Glutamatergic neuron (in vitro differentiated cells): ENCODE measurements around the gene EPB41L3. TPM values are rescaled to one million over a fixed set of nuclear protein-coding genes. Genes with fewer than 3 reads are reported as not detected.

Experiments used
- DNase-seq: peaks from one replicate; pipeline ENCODE4 v3.0.0; 2022
- H3K27ac Mint-ChIP-seq: one replicate; pipeline ENCODE4 v1.8.0; 2020; ENCODE audit warnings: mild to moderate bottlenecking, mixed read lengths, inconsistent platforms; ENCODE audit not compliant: unreplicated experiment
- H3K27me3 Mint-ChIP-seq: one replicate; pipeline ENCODE4 v1.8.0; 2020; ENCODE audit warnings: mild to moderate bottlenecking, moderate library complexity, mixed read lengths, inconsistent platforms; ENCODE audit not compliant: unreplicated experiment
- H3K36me3 Mint-ChIP-seq: one replicate; pipeline ENCODE4 v1.8.0; 2020; ENCODE audit warnings: mild to moderate bottlenecking, mixed read lengths, inconsistent platforms; ENCODE audit not compliant: unreplicated experiment
- H3K4me1 Mint-ChIP-seq: one replicate; pipeline ENCODE4 v1.8.0; 2020; ENCODE audit warnings: mild to moderate bottlenecking, low read depth, mixed read lengths, inconsistent platforms; ENCODE audit not compliant: unreplicated experiment
- H3K4me3 Mint-ChIP-seq: one replicate; pipeline ENCODE4 v1.8.0; 2020; ENCODE audit warnings: mild to moderate bottlenecking, mixed read lengths, inconsistent platforms; ENCODE audit not compliant: unreplicated experiment
- H3K9me3 Mint-ChIP-seq: one replicate; pipeline ENCODE4 v1.8.0; 2020; ENCODE audit warnings: mild to moderate bottlenecking, moderate library complexity, mixed read lengths, inconsistent platforms; ENCODE audit not compliant: unreplicated experiment
- total RNA-seq: library from RNA; stranded (reverse); fragmentation: NEBNext Ultra II Directional; extraction: Animal tissue kit (Norgen Biotek cat#: 25700); gene quantifications from one replicate; pipeline ENCODE4 v1.2.1, GENCODE V29; 2021; ENCODE audit not compliant: unreplicated experiment
- TF ChIP-seq, protein P1 (sequence below): fragments of 200-600 bp; sonication (generic); IDR thresholded peaks from one replicate; pipeline ENCODE4 v1.5.0; 2021; ENCODE audit not compliant: partially characterized antibody, unreplicated experiment

The EPB41L3 gene
- total RNA-seq, 1 donor from 2014 or later: 368 TPM

DNA sequence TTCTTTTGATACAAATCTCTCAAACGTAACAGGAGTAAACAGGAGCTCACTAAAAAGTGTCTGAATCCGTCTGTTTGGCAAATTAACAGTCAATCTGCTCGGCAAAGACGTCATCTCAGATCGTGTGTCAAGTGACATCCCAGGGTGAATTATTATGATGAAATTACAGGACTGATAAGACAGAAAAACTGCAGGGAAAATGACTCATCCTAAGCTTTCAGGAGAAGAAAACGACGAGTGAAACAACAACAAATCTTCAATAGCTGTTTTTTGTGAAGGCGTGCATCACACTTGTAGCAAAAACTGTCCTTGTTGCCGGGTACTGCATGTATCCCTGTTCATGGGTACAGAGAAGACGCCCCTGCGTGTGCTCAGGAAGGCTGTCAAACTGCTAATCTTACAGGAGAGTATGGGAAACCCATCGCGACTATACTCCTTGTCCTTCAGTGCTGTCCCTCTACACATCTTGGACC is 24.9 kb downstream of the EPB41L3 start:
- TF ChIP-seq, protein P1, sequence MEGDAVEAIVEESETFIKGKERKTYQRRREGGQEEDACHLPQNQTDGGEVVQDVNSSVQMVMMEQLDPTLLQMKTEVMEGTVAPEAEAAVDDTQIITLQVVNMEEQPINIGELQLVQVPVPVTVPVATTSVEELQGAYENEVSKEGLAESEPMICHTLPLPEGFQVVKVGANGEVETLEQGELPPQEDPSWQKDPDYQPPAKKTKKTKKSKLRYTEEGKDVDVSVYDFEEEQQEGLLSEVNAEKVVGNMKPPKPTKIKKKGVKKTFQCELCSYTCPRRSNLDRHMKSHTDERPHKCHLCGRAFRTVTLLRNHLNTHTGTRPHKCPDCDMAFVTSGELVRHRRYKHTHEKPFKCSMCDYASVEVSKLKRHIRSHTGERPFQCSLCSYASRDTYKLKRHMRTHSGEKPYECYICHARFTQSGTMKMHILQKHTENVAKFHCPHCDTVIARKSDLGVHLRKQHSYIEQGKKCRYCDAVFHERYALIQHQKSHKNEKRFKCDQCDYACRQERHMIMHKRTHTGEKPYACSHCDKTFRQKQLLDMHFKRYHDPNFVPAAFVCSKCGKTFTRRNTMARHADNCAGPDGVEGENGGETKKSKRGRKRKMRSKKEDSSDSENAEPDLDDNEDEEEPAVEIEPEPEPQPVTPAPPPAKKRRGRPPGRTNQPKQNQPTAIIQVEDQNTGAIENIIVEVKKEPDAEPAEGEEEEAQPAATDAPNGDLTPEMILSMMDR: no peak
- Mint-ChIP-seq H3K4me1 (peaks cover 72% of the 10 kb centered on the region), H3K4me3 (peak overlapping the region; percentile 66), H3K27ac (peak overlapping the region; percentile 95), H3K27me3 (peaks cover 2% of the 10 kb centered on the region), H3K36me3 (no peaks in the 10 kb centered on the region), H3K9me3 (peaks cover 7% of the 10 kb centered on the region)
- no peak for DNase-seq

DNA sequence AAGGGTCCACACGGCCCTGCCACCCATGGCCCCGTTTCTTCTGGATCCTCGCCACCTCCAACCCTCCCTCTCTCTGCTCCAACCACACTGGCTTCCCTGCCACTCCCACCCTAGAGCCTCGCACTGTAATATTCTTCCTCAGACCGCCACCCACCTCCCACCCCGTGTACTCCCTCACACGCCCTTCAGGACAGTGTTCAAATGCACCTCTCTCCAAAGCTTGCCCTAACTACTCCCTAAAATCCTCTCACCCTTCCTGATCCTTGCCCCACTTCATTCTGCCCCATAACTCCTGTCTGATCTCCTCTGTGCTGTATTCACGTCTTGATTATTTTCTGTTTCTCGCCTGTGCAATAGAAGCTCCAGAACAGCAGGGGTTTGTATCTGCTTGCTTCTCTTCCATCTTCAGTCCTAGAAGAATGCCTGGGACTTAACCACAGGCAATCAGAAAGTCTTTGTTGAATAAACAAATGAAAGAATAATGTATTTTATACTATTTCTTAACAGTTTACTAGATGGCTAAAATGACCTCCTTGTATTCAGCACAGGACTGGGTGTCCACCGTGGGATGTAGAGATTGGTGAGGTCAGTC is 25.5 kb downstream of the EPB41L3 start:
- no peaks in the 10 kb centered on the region for H3K36me3 Mint-ChIP-seq
- H3K27me3 Mint-ChIP-seq: peaks cover 2% of the 10 kb centered on the region
- H3K9me3 Mint-ChIP-seq: peaks cover 7% of the 10 kb centered on the region
- no peak for DNase-seq
- TF ChIP-seq, protein P1: no peak
- peak overlapping the region; percentile 66 for H3K4me3 Mint-ChIP-seq
- peaks cover 78% of the 10 kb centered on the region for H3K4me1 Mint-ChIP-seq
- peak overlapping the region; percentile 95 for H3K27ac Mint-ChIP-seq

DNA sequence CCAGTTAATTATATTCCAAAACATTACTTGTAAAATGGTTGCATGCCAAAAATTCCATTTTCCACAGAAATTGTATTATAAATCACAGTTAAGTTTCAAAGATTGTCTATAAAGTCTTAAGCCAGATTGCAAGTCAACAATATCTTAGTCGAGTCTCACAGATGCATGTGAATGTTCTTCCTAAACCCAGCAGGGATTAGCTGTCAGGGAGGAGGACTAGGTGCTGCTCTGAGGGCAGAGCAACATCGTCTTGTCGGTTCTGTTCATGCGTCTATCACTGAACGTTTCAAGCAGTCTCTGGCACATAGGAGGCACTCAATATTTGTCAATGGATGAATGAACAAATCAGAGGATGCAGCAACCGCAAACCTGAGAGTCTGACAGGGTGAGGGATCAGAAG is 27.0 kb downstream of the EPB41L3 start:
- H3K27ac Mint-ChIP-seq: peak overlapping the region; percentile 95
- TF ChIP-seq, protein P1: no peak

DNA sequence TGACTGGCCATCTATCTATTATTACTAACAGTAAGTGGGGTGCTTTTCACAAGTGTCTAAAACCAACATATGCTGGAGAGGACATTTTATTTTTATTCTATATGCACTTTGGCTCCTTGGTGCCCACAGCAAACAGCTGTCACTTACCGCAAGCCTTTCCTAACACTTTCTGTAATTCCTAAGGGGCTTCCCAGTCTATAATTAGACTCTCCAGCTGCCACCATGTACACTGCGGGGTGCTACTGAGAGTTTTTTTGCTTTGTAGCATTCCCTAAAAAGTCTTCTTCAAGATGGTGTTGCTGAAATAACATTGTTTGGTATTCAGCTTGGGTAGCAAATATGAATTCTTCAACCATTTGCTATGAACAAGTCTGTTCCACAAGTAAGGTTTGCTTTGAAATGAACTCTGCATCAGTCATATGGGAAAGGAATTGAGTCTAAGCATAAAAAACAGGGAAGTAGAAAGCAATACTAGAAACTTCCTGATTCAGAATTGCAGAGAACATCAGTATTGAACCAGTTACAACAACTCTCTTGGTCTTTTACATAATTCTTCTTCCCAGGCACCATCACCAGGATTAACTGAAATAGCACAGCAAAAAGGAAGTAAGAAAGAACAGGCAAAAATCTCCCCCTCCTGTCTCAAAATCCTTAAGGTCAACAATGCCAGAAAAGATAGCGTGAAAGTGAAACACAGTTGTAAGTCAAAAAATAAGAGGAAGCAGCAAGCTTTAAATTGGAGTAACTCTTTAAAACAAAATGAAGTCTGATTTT is 28.6 kb downstream of the EPB41L3 start:
- Mint-ChIP-seq H3K27me3 (peaks cover 4% of the 10 kb centered on the region), H3K27ac (peak overlapping the region; percentile 95), H3K4me1 (peaks cover 89% of the 10 kb centered on the region), H3K36me3 (no peaks in the 10 kb centered on the region), H3K4me3 (peak overlapping the region; percentile 83), H3K9me3 (peaks cover 7% of the 10 kb centered on the region)
- TF ChIP-seq, protein P1: no peak
- DNase-seq: no peak

More for the DNA sequence above, 27.0 kb downstream of the EPB41L3 start:
- Mint-ChIP-seq H3K36me3 (no peaks in the 10 kb centered on the region), H3K4me1 (peaks cover 86% of the 10 kb centered on the region), H3K27me3 (peaks cover 4% of the 10 kb centered on the region), H3K9me3 (peaks cover 7% of the 10 kb centered on the region), H3K4me3 (peak overlapping the region; percentile 69)
- DNase-seq: no peak

GRCh38 chr18:5513947-5514346 is 29.9 kb downstream of the EPB41L3 start:
- DNase-seq: no peak
- Mint-ChIP-seq H3K27ac (peak overlapping the region; percentile 95), H3K27me3 (peaks cover 4% of the 10 kb centered on the region), H3K4me1 (peaks cover 89% of the 10 kb centered on the region), H3K36me3 (no peaks in the 10 kb centered on the region), H3K4me3 (peak overlapping the region; percentile 83), H3K9me3 (peaks cover 7% of the 10 kb centered on the region)
- TF ChIP-seq, protein P1: no peak
